Measurements from ENCODE around the gene C14orf119.

C14orf119 gene

GRCh38 chr14:23140371-23140770, 45.1 kb downstream of the C14orf119 start:
- no peak for TF ChIP-seq CTCF (IDR thresholded peaks at IDR 0.05; ENCODE audit: control insufficient read depth, insufficient read depth, low read depth, low read length, missing control alignments)
- H3K4me3 ChIP-seq (ENCODE audit: control insufficient read depth, low read depth, low read length), result no peak overlapping the region
- DNase-seq (ENCODE audit: low read depth), result no peak

GRCh38 chr14:23141706-23142444, 46.6 kb downstream of the C14orf119 start:
- TF ChIP-seq CTCF (IDR thresholded peaks at IDR 0.05; ENCODE audit: control insufficient read depth, insufficient read depth, low read depth, low read length, missing control alignments), result no peak
- no peak for DNase-seq (ENCODE audit: low read depth)
- no peak overlapping the region for H3K4me3 ChIP-seq (ENCODE audit: control insufficient read depth, low read depth, low read length)

- no peak for TF ChIP-seq CTCF (IDR thresholded peaks at IDR 0.05; ENCODE audit: control insufficient read depth, insufficient read depth, low read depth, low read length, missing control alignments)
- H3K4me3 ChIP-seq (ENCODE audit: control insufficient read depth, low read depth, low read length), result no peak overlapping the region
- DNase-seq (ENCODE audit: low read depth), result no peak
Measured at GRCh38 chr14:23142826-23143225, 47.5 kb downstream of the C14orf119 start.

- no peak for TF ChIP-seq CTCF (IDR thresholded peaks at IDR 0.05; ENCODE audit: control insufficient read depth, insufficient read depth, low read depth, low read length, missing control alignments)
- no peak for DNase-seq (ENCODE audit: low read depth)
- no peak overlapping the region for H3K4me3 ChIP-seq (ENCODE audit: control insufficient read depth, low read depth, low read length)
Measured at GRCh38 chr14:23143911-23144310, 48.6 kb downstream of the C14orf119 start.

- no peak for TF ChIP-seq CTCF (IDR thresholded peaks at IDR 0.05; ENCODE audit: control insufficient read depth, insufficient read depth, low read depth, low read length, missing control alignments)
- no peak for DNase-seq (ENCODE audit: low read depth)
- H3K4me3 ChIP-seq (ENCODE audit: control insufficient read depth, low read depth, low read length), result no peak overlapping the region
Measured at GRCh38 chr14:23145794-23146350, 50.6 kb downstream of the C14orf119 start.

GRCh38 chr14:23146351-23146910, 51.1 kb downstream of the C14orf119 start:
- TF ChIP-seq CTCF (IDR thresholded peaks at IDR 0.05; ENCODE audit: control insufficient read depth, insufficient read depth, low read depth, low read length, missing control alignments), result no peak
- no peak overlapping the region for H3K4me3 ChIP-seq (ENCODE audit: control insufficient read depth, low read depth, low read length)
- no peak for DNase-seq (ENCODE audit: low read depth)
